HG03064 (cell line): Measurements from ENCODE around the gene EEPD1.
"Not testable (repeated sequence)": the region's sequence is repeated elsewhere in the genome, so short reads cannot be mapped to it uniquely, and the experiment has no call there.

Source experiments
- ATAC-seq: cut with Tn5 transposase; IDR thresholded peaks from one replicate; pipeline ENCODE4 v1.9.1; 2021; ENCODE audit warnings: low read depth; ENCODE audit not compliant: unreplicated experiment

EEPD1 gene

DNA sequence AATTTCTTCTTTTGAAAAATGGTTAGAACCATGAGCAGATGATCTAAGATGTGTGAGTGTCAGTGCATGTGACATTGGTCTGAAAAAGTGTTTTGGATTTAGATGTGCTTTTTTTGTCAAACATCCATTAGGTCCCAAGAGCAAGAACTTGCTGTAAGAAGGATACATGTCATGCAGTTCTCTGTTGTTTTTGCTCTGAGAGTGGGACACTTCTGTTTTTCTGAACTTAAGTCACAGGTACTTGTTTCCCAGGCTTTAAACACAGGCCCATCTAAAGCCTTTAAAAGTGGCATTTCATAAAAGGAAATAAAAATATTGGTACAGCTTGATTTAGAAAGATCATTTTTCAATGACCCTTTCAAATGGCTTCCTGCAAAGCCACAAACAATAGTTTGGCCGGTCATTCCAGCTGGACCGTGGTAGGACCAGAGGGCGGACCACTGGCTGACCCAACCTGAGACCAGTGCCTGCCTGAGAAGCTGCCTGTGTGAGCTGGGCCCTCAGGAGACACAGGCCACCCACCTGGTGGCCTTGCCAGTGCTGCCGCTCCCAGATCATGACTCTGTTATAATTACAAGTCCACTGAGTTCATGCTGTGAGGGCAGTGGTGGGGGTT, 92.7 kb downstream of the EEPD1 start:
- no peak for ATAC-seq

DNA sequence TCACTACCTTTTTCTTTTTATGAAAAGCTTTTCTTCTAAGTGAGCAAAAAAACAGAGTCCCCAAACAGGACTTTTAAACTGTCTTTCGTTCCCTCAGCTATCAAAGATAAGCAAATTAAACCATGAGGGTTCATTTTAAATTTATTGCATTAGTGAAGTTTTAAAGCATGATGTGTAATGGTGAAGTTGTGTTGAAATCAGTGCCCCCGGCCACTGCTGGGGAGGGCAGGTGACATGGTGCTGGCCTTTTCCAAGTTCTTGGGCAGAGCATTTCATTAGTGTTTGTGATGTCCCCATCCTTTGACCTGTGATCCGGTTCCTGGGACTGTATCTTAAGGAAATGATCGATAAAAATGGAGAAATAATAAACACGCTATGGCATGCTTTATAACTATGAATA, 96.0 kb downstream of the EEPD1 start:
- no peak for ATAC-seq

DNA sequence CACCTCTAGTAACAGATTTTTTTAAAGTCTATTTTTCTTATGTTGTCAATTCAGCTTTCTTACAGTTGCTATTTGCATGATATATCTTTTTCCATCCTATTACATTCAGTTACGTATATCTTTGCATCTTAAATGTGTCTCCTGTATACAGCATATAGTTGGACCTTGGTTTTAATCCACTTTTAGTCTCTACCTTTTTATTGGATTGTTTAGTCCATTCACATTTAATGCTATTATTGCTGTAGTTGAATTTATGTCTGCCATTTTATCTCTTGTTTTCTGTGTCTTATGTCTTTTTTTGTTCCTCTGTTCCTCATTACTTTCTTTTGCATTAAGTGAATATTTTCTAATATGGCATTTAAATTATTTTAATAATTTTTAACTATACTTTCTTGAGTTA, 100.6 kb downstream of the EEPD1 start:
- ATAC-seq, result no peak

DNA sequence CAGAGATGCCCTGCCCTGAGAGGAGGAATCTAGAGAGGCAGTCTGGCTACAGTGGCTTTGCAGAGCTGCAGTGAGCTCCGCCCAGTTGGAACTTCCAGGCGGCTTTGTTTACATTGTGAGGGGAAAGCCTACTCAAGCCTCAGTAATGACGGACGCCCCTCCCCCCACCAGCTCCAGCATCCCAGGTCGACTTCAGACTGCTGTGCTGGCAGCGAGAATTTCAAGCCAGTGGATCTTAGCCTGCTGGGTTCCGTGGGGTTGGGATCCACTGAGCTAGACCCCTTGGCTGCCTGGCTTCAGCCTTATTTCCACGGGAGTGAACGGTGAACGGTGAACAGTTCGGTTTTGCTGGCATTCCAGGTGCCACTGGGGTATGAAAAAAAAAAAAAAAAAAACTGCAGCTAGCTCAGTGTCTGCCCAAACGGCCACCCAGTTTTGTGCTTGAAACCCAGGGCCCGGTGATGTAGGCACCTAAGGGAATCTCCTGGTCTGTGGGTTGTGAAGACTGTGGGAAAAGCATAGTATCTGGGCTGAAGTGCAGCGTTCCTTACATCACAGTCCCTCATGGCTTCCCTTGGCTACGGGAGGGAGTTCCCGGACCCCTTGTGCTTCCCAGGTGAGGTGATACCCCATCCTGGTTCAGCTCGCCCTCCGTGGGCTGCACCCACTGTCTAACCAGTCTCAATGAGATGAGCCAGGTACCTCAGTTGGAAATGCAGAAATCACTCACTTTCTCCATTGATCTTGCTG, 105.6 kb downstream of the EEPD1 start:
- ATAC-seq, result not testable (repeated sequence)

- peak; percentile 51 for ATAC-seq
These were observed 107.4 kb downstream of the EEPD1 start for GRCh38 chr7:36260481-36260880.

DNA sequence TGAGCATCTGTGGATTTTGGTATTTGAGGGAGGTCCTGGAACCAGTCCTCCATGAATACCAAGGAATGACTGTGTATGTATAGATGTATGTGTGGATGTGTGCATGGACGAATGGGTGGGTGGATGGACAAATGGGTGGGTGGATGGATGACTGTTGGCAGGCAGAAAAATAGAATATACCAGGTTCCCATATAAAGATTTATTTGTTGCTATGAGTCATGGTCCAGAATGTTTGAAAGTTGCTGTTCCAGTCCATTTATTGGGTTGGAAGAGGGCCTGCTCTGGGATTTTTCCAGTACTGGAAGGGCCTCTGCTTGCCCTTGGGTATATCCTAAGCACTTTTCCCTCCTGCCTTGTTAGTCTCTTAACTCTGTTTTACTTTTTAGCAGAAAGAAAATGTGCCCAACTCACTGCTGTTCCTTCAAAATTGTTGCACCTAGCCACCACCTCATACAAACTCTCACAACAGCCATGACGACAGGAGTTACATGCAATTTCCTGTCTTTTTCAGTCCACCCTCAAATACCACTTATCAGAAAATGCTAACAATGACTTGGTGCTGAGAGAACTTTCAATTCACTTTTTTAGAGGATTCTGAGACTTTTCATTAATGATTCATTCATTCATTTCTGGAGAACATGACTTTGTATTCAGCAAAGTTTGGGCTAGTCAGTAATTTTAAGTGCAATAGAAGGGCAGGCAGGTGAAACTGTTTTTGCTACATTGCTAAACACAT, 108.1 kb downstream of the EEPD1 start:
- ATAC-seq, result no peak

DNA sequence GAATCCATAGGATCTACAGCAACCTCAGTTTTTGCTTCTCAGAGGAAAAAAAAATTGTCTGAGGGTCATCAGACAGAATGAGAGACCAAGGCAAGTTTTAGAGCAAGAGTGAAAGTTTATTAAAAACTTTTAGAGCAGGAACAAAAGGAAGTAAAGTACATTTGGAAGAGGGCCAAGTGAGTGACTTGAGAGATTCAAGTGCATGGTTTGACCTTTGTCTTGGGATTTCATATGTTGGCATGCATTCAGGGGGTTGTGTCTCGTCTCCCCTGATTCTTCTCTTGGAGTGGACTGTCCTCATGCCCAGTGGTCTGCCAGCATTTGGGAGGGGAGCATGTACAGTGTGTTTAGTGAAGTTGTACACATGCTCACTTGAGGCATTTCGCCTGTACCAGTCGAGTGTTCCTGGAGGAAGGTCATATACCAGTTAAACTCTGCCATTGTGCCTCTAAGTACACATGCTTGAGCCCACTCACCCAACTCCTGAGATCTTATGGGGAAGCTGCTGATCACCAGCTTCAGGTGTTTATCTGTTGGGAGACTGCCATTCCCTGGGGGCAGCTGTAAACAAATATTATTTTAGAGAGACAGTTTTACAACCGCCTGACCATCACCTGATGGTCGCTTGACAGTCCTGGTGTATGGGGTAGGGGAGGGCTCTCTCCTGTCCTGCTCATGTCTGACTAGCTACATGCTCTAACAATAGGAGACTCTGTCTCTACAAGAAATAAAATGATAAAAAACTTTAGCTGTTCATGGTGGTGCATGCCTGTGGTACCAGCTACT, 109.4 kb downstream of the EEPD1 start:
- no peak for ATAC-seq

DNA sequence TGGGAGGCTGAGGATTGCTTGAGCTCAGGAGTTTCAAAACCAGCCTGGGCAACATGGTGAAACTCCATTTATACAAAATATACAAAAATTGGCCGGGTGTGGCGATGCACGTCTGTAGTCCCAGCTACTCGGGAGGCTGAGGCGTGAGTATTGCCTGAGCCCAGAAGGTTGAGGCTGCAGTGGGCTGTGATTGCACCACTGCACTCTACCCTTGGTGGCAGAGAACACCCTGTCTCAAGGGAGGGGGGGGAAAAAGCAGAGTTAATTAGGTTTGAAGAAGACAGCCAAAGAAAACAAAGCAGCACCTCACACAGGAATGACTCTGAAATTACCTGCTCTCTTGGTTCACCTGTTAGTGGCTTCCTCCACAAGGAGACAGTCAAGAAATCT, 110.0 kb downstream of the EEPD1 start:
- ATAC-seq, result no peak

GRCh38 chr7:36264123-36264801, 111.2 kb downstream of the EEPD1 start:
- ATAC-seq, result peak; percentile 47

DNA sequence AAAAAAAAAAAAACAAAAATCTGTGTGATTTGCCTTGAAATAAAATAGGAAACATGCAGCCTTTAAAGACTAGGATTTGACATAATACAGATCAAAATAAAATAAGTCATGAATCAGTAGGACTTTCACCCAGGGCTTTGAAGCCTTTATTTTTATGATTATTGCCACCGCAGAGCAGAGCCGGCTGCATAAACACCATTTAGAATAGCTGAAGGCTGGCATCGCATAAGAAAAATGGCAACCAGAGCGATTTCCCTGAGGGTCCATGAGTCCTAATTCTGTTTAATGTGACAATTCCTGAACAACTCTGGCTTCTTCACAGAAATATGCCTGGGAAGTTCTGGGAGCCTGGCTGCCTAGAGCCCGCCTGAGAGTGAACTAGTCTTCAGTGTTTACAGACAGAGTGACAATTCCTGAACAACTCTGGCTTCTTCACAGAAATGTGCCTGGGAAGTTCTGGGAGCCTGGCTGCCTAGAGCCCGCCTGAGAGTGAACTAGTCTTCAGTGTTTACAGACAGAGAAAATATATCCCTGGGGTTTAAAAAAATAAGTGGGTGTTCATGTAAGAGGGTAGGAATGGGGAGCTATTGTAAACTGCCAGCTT, 112.0 kb downstream of the EEPD1 start:
- no peak for ATAC-seq

DNA sequence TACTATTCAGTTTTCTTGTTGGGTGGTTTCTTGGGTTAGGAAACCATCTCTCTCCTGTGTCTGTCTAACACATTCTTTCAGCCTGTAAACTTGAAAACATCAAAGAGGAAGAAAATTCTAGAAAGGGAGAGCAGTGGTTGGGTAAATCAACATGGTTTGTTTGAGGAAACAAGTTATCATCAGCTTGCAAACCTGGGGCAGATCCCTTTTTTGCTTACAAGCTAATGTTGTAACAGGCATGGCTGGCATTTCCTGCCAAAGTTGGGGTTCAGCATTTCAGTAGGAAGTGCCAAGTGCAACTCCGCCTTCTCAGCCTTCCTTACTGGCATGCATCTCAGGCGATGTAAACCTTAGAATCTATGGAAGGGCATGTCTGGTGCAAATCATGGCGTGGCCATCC, 112.6 kb downstream of the EEPD1 start:
- no peak for ATAC-seq

DNA sequence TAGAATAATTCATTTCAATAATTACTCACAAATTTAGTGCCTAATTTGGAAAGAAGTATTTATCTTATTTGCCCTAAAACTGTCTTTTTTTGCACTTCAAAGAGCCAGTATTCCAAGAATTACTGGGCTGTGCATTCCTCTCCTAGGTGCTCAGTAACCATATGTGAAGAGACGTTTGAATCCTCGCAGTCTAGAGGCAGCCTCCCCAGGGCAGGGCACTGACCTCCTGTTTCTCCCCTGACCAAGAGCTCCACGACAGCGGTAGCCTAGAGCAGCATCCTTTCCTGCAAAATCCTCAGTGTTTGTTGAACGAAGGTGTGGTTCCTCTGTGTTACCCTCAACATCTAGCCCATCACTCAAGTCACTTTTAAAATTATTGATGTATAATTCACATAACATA, 113.1 kb downstream of the EEPD1 start:
- no peak for ATAC-seq

GRCh38 chr7:36266683-36267082, 113.6 kb downstream of the EEPD1 start:
- ATAC-seq, result no peak

GRCh38 chr7:36272211-36272566, 119.1 kb downstream of the EEPD1 start:
- no peak for ATAC-seq

- ATAC-seq, result no peak
These were observed 119.7 kb downstream of the EEPD1 start for GRCh38 chr7:36272567-36273269.

GRCh38 chr7:36273836-36274235, 120.8 kb downstream of the EEPD1 start:
- ATAC-seq, result no peak

GRCh38 chr7:36275735-36276284, 122.8 kb downstream of the EEPD1 start:
- ATAC-seq, result no peak

GRCh38 chr7:36276428-36277248, 123.6 kb downstream of the EEPD1 start:
- no peak for ATAC-seq

DNA sequence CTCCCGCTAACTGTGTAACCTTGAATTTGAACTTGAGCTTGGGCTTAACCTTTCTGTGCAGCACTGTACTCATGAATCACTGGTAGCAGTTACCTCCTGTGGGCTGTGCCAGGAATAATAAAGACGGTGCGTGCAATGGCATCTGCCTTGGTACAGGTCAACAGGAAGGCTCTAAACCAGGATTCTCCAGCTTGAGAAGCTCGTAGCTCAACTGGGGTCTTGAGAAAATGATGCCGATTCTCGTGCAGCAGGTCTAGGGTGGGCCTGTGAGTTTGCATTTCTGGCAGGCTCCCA, 124.1 kb downstream of the EEPD1 start:
- no peak for ATAC-seq
